Lung (tissue), 12 donors: Measurements from ENCODE around the gene IFIT1. TPM values are rescaled to one million over a fixed set of nuclear protein-coding genes. Genes with fewer than 3 reads are reported as not detected.
"Not testable (repeated sequence)": the region's sequence is repeated elsewhere in the genome, so short reads cannot be mapped to it uniquely, and the experiment has no call there.

Experiments used
- ATAC-seq: fragments of 200-7000 bp; cut with Tn5 transposase; one replicate; pipeline ENCODE4 v1.9.1; 2020; ENCODE audit warnings: moderate number of reproducible peaks; ENCODE audit not compliant: insufficient read depth, low FRiP score
- DNase-seq, 3 donors: peaks; one replicate each; pipeline ENCODE4 v3.0.0-alpha.2; 2013 to 2017
- H3K27ac ChIP-seq, 2 donors: one replicate each; pipeline ENCODE4 v1.5.1; 2013; ENCODE audit warnings: mild to moderate bottlenecking in 2 of 2, moderate library complexity in 2 of 2, control low read depth in 1 of 2, inconsistent platforms in 1 of 2, low read depth in 1 of 2, low read length in 1 of 2
- H3K27me3 ChIP-seq, 3 donors: one replicate each; pipeline ENCODE4 v1.5.1; 2013; ENCODE audit warnings: low read length in 2 of 3; ENCODE audit not compliant: control insufficient read depth in 3 of 3, insufficient read depth in 3 of 3
- H3K36me3 ChIP-seq, 4 donors: one replicate each; pipeline ENCODE4 v1.5.1; 2013; ENCODE audit warnings: low read length in 4 of 4, mild to moderate bottlenecking in 1 of 4, moderate library complexity in 1 of 4; ENCODE audit not compliant: control insufficient read depth in 4 of 4, insufficient read depth in 4 of 4
- H3K4me1 ChIP-seq, 5 donors: one replicate each; pipeline ENCODE4 v1.5.1; 2013; ENCODE audit warnings: low read length in 5 of 5, mild to moderate bottlenecking in 2 of 5, moderate library complexity in 1 of 5; ENCODE audit not compliant: control insufficient read depth in 5 of 5, insufficient read depth in 5 of 5
- H3K4me3 ChIP-seq: one replicate; pipeline ENCODE4 v1.5.1; 2013; ENCODE audit warnings: mild to moderate bottlenecking, control low read depth, moderate library complexity
- H3K9ac ChIP-seq, 2 donors: one replicate each; pipeline ENCODE4 v1.5.1; 2013; ENCODE audit warnings: low read length in 2 of 2, control low read depth in 1 of 2; ENCODE audit not compliant: insufficient read depth in 1 of 2
- H3K9me3 ChIP-seq, 4 donors: one replicate each; pipeline ENCODE4 v1.5.1; 2013; ENCODE audit warnings: low read length in 3 of 4, mild to moderate bottlenecking in 1 of 4, moderate library complexity in 1 of 4; ENCODE audit not compliant: control insufficient read depth in 4 of 4, insufficient read depth in 3 of 4
- CTCF ChIP-seq: IDR thresholded peaks from 2 replicates; pipeline ENCODE4 v1.5.1; 2012; ENCODE audit warnings: mild to moderate bottlenecking; ENCODE audit errors: control extremely low read depth, extremely low read depth
- WGBS, 2 donors: extraction: QIAGEN DNeasy Blood & Tissue Kit; methylation state at CpG; one replicate each; pipeline ENCODE4 v1.1.7; 2013; 5-methylcytosine and 5-hydroxymethylcytosine counted together
- polyA plus RNA-seq, 2 donors: library from polyadenylated mRNA; stranded (reverse); fragments of 200-250 nt; gene quantifications; one replicate each; pipeline ENCODE4 v1.2.1, GENCODE V29; 2013
- total RNA-seq, 2 donors: library from RNA; depleted of rRNA in 1 of 2; stranded (reverse); fragments of >200 nt in 1 of 2; gene quantifications; one replicate each; pipeline ENCODE4 v1.2.1, GENCODE V29; 2014 to 2021
- donor health status: control.
- donor health status: control.
- donor health status: Bipolar disorder and iron deficiency.
- donor health status: healthy.
- donor health status: DM: yes; HTN: yes; CAD: no.

IFIT1 gene
- total and polyA plus RNA-seq, 4 donors: 11.1 to 17.7 (median 15.0) TPM

GRCh38 chr10:89440226-89441009 lies 48.0 kb downstream of the IFIT1 start:
- no peak for TF ChIP-seq CTCF
- H3K9ac ChIP-seq: no peak overlapping the region

GRCh38 chr10:89442289-89442688 lies 49.9 kb downstream of the IFIT1 start:
- WGBS, 2 donors: 83 to 88% methylated on average over 1 of the region's 1 CpG
- TF ChIP-seq CTCF: no peak
- no peaks in the 10 kb centered on the region for H3K27me3 ChIP-seq
- H3K9me3 ChIP-seq: peaks cover 0 to 4% (median 0%) of the 10 kb centered on the region in 4 donors
- no peak overlapping the region for H3K4me3 ChIP-seq
- DNase-seq (no peak), ATAC-seq (no peak)
- H3K4me1 ChIP-seq: peaks cover 0 to 4% (median 3%) of the 10 kb centered on the region in 5 donors
- H3K27ac ChIP-seq: no peak overlapping the region
- no peak overlapping the region for H3K9ac ChIP-seq
- no peaks in the 10 kb centered on the region for H3K36me3 ChIP-seq

More at GRCh38 chr10:89440226-89441009, 48.0 kb downstream of the IFIT1 start:
- 56 to 76% methylated on average over 4 of the region's 4 CpGs for WGBS, 2 donors
- no peak for DNase-seq
- no peak for ATAC-seq
- Histone ChIP-seq H3K4me1 (peaks cover 0 to 4% (median 3%) of the 10 kb centered on the region in 5 donors), H3K9me3 (peaks cover 0 to 4% (median 0%) of the 10 kb centered on the region in 4 donors), H3K4me3 (no peak overlapping the region), H3K27ac (peak overlapping the region in 1 of 2 donors; percentile 22), H3K36me3 (no peaks in the 10 kb centered on the region), H3K27me3 (no peaks in the 10 kb centered on the region)

- not testable (repeated sequence) for H3K36me3 ChIP-seq, ATAC-seq, DNase-seq, H3K4me3 ChIP-seq, H3K27ac ChIP-seq, H3K4me1 ChIP-seq, H3K9ac ChIP-seq, H3K27me3 ChIP-seq, H3K9me3 ChIP-seq
- 96 to 98% methylated on average over 7 of the region's 7 CpGs for WGBS, 2 donors
Observed at GRCh38 chr10:89444819-89445218, 52.4 kb downstream of the IFIT1 start.

GRCh38 chr10:89450901-89451300 lies 58.5 kb downstream of the IFIT1 start:
- H3K9ac ChIP-seq: no peak overlapping the region
- H3K36me3 ChIP-seq: no peaks in the 10 kb centered on the region
- no peak for ATAC-seq
- TF ChIP-seq CTCF: no peak
- no peaks in the 10 kb centered on the region for H3K27me3 ChIP-seq
- no peak overlapping the region for H3K4me3 ChIP-seq
- H3K27ac ChIP-seq: no peak overlapping the region
- H3K9me3 ChIP-seq: no peaks in the 10 kb centered on the region
- H3K4me1 ChIP-seq: peaks cover 0 to 3% (median 0%) of the 10 kb centered on the region in 5 donors
- 76 to 91% methylated on average over 2 of the region's 2 CpGs for WGBS, 2 donors
- DNase-seq: no peak
